Fibroblast of the aortic adventitia (primary cell): ENCODE results near the gene PUS1. TPM values are rescaled to one million over a fixed set of nuclear protein-coding genes. Genes with fewer than 3 reads are reported as not detected.

Source experiments
- DNase-seq: peaks from one replicate; pipeline ENCODE4 v3.0.0-alpha.2; 2010; ENCODE audit warnings: low read depth
- H3K4me3 ChIP-seq: 2 replicates; pipeline ENCODE4 v1.5.1; 2011; ENCODE audit warnings: low read depth, mild to moderate bottlenecking, control low read depth, low read length, moderate library complexity
- CTCF ChIP-seq: IDR thresholded peaks from 2 replicates; pipeline ENCODE4 v1.5.1; 2011; ENCODE audit warnings: mild to moderate bottlenecking, low read length, control low read depth, inconsistent platforms; ENCODE audit not compliant: insufficient read depth
- total RNA-seq: library from RNA; depleted of rRNA; stranded (reverse); fragments of >200 nt; gene quantifications from 2 replicates; pipeline ENCODE4 v1.2.3, GENCODE V29; 2012; ENCODE audit warnings: low replicate concordance

The PUS1 gene
- total RNA-seq, 1 donor, result 9.3 TPM

GRCh38 chr12:131914179-131914702 is 14.8 kb upstream of the PUS1 start:
- no peak for TF ChIP-seq CTCF
- H3K4me3 ChIP-seq, result no peak overlapping the region
- no peak for DNase-seq

- no peak for TF ChIP-seq CTCF
- DNase-seq, result no peak
Measured at GRCh38 chr12:131915000-131915689, 13.9 kb upstream of the PUS1 start.

GRCh38 chr12:131915823-131916222 is 13.3 kb upstream of the PUS1 start:
- no peak overlapping the region for H3K4me3 ChIP-seq
- no peak for TF ChIP-seq CTCF
- DNase-seq, result no peak

More at GRCh38 chr12:131915000-131915689, 13.9 kb upstream of the PUS1 start:
- H3K4me3 ChIP-seq, result no peak overlapping the region

- no peak for TF ChIP-seq CTCF
- DNase-seq, result no peak
- no peak overlapping the region for H3K4me3 ChIP-seq
Measured at GRCh38 chr12:131916306-131917138, 12.6 kb upstream of the PUS1 start.

GRCh38 chr12:131917139-131917710 is 11.9 kb upstream of the PUS1 start:
- no peak for DNase-seq
- no peak for TF ChIP-seq CTCF
- no peak overlapping the region for H3K4me3 ChIP-seq

- DNase-seq, result no peak
- H3K4me3 ChIP-seq, result no peak overlapping the region
- TF ChIP-seq CTCF, result no peak
Measured at GRCh38 chr12:131917711-131918306, 11.3 kb upstream of the PUS1 start.
